Keratinocyte (primary cell): ENCODE data around the gene PCK1. TPM values are rescaled to one million over a fixed set of nuclear protein-coding genes. Genes with fewer than 3 reads are reported as not detected.

ENCODE experiments used
- DNase-seq: peaks from one replicate; pipeline ENCODE4 v3.0.0-alpha.2; 2011; ENCODE audit warnings: low read depth, missing footprints, low spot score
- FAIRE-seq: peaks from 2 replicates; lab custom pipeline; 2011; peaks lifted over from hg19 to GRCh38; lab: Jason Lieb, UNC
- H2AFZ ChIP-seq: 2 replicates; pipeline ENCODE4 v1.6.0; 2012; ENCODE audit warnings: low read length, control low read depth, inconsistent platforms; ENCODE audit not compliant: control insufficient read depth
- H3K27ac ChIP-seq: 2 replicates; pipeline ENCODE4 v1.5.1; 2011; ENCODE audit warnings: low read length; ENCODE audit not compliant: control insufficient read depth, insufficient read depth
- H3K27me3 ChIP-seq: 3 replicates; pipeline ENCODE4 v1.6.0; 2011; ENCODE audit warnings: low read length; ENCODE audit not compliant: control insufficient read depth, insufficient read depth; ENCODE audit errors: extremely low read depth
- H3K36me3 ChIP-seq, 2 experiments: 2 replicates in 1 of 2; 3 replicates in 1 of 2; pipeline ENCODE4 v1.5.1; 2011; ENCODE audit warnings: low read length in 2 of 2, mild to moderate bottlenecking in 1 of 2; ENCODE audit not compliant: control insufficient read depth in 2 of 2, insufficient read depth in 2 of 2; ENCODE audit errors: extremely low read depth in 1 of 2
- H3K4me1 ChIP-seq: 3 replicates; pipeline ENCODE4 v1.5.1; 2011; ENCODE audit warnings: low read length; ENCODE audit not compliant: control insufficient read depth, insufficient read depth; ENCODE audit errors: extremely low read depth
- H3K4me2 ChIP-seq: 3 replicates; pipeline ENCODE4 v1.6.0; 2011; ENCODE audit warnings: low read depth, low read length; ENCODE audit not compliant: control insufficient read depth, insufficient read depth; ENCODE audit errors: extremely low read depth
- H3K4me3 ChIP-seq, 3 experiments: fragments of 200-600 bp in 1 of 3; sonication (generic) in 1 of 3; 2 replicates in 2 of 3; 3 replicates in 1 of 3; pipeline ENCODE4 v1.5.1; 2011 to 2016; ENCODE audit warnings: low read length in 3 of 3, mild to moderate bottlenecking in 3 of 3, control low read depth in 2 of 3, inconsistent platforms in 1 of 3, low read depth in 1 of 3, mixed read lengths in 1 of 3, mixed run types in 1 of 3, moderate library complexity in 1 of 3; ENCODE audit not compliant: control insufficient read depth in 2 of 3, insufficient read depth in 2 of 3; ENCODE audit errors: extremely low read depth in 1 of 3
- H3K79me2 ChIP-seq: 2 replicates; pipeline ENCODE4 v1.6.0; 2012; ENCODE audit warnings: low read length; ENCODE audit not compliant: control insufficient read depth, insufficient read depth
- H3K9ac ChIP-seq: 3 replicates; pipeline ENCODE4 v1.6.0; 2011; ENCODE audit warnings: low read length; ENCODE audit not compliant: control insufficient read depth, insufficient read depth; ENCODE audit errors: extremely low read depth
- H3K9me1 ChIP-seq: 3 replicates; pipeline ENCODE4 v1.6.0; 2011; ENCODE audit warnings: low read length; ENCODE audit not compliant: control insufficient read depth, insufficient read depth; ENCODE audit errors: extremely low read depth
- H3K9me3 ChIP-seq: 2 replicates; pipeline ENCODE4 v1.5.1; 2012; ENCODE audit warnings: low read depth, low read length; ENCODE audit not compliant: control insufficient read depth
- H4K20me1 ChIP-seq: 3 replicates; pipeline ENCODE4 v1.6.0; 2011; ENCODE audit warnings: low read length; ENCODE audit not compliant: control insufficient read depth, insufficient read depth; ENCODE audit errors: extremely low read depth
- CTCF ChIP-seq, 3 experiments: IDR thresholded peaks in 1 of 3; conservative IDR thresholded peaks in 1 of 3; optimal IDR thresholded peaks in 1 of 3; 2 replicates in 2 of 3; 3 replicates in 1 of 3; pipeline versions ENCODE3 to v1.5.1; 2011; ENCODE audit warnings: low read length in 3 of 3, mild to moderate bottlenecking in 3 of 3, moderate library complexity in 2 of 3, control low read depth in 1 of 3, inconsistent platforms in 1 of 3; ENCODE audit not compliant: insufficient read depth in 2 of 3; ENCODE audit errors: extremely low read depth in 1 of 3
- EZH2 ChIP-seq: IDR thresholded peaks from one replicate; pipeline ENCODE4 v1.6.1; 2012; ENCODE audit warnings: inconsistent platforms, mild to moderate bottlenecking, low read length, moderate library complexity
- dilution Hi-C: fragments of 300-500 bp; cut with MboI; formaldehyde crosslinking; loops from one replicate; pipeline ENCODE4 v1.7.0; 2020; ENCODE audit warnings: low sequenced_read_pairs; ENCODE audit not compliant: extremely low pct_ligation_motif_present
- polyA plus RNA-seq, 5 experiments: library from polyadenylated mRNA; depleted of rRNA in 3 of 5; stranded (reverse) in 3 of 5; stranded (forward) in 1 of 5; unstranded in 1 of 5; fragments of >200 nt; gene quantifications; 1 replicate in 1 of 5; 2 replicates in 3 of 5; 3 replicates in 1 of 5; pipeline versions ENCODE4 v1.2.1 to v1.2.3, GENCODE V29; 2011 to 2012; ENCODE audit warnings: missing spikeins in 2 of 5, low read depth in 1 of 5, low replicate concordance in 1 of 5

The PCK1 gene
- polyA plus RNA-seq, 1 donor (not counting 4 experiments of a cell fraction or from before 2014, with no cell fraction given): not detected

- dilution Hi-C loops: no loop called here
- Histone ChIP-seq H3K9me1 (no peaks in the 10 kb centered on the region), H3K27me3 (peaks cover 86% of the 10 kb centered on the region), H3K27ac (no peak overlapping the region), H3K4me2 (no peak overlapping the region), H3K36me3 (no peaks in the 10 kb centered on the region), H4K20me1 (peaks cover 5% of the 10 kb centered on the region), H3K79me2 (no peaks in the 10 kb centered on the region), H3K9ac (no peak overlapping the region), H2AFZ (no peak overlapping the region), H3K4me1 (no peaks in the 10 kb centered on the region), H3K4me3 (no peak overlapping the region), H3K9me3 (peaks cover 3% of the 10 kb centered on the region)
- TF ChIP-seq EZH2: no peak
- TF ChIP-seq CTCF (optimal IDR thresholded peaks at IDR 0.05 in 1 of 3, IDR thresholded peaks at IDR 0.05 in 1 of 3, conservative IDR thresholded peaks at IDR 0.05 in 1 of 3; ENCODE audit: extremely low read depth in 1 of 3, insufficient read depth in 2 of 3, low read length in 3 of 3): no peak
- FAIRE-seq: no peak
- no peak for DNase-seq
These were observed 20.5 kb downstream of the PCK1 start for GRCh38 chr20:57581202-57582028.

GRCh38 chr20:57582029-57582378 is 21.1 kb downstream of the PCK1 start:
- FAIRE-seq: no peak
- Histone ChIP-seq H3K9me3 (peaks cover 3% of the 10 kb centered on the region), H2AFZ (no peak overlapping the region), H3K36me3 (no peaks in the 10 kb centered on the region), H3K4me1 (no peaks in the 10 kb centered on the region), H3K79me2 (no peaks in the 10 kb centered on the region), H3K9me1 (no peaks in the 10 kb centered on the region), H4K20me1 (peaks cover 5% of the 10 kb centered on the region), H3K9ac (no peak overlapping the region), H3K4me3 (no peak overlapping the region), H3K4me2 (no peak overlapping the region), H3K27ac (no peak overlapping the region), H3K27me3 (peaks cover 90% of the 10 kb centered on the region)
- DNase-seq: no peak
- dilution Hi-C loops: no loop called here
- TF ChIP-seq EZH2 (no peak), CTCF (optimal IDR thresholded peaks at IDR 0.05 in 1 of 3, IDR thresholded peaks at IDR 0.05 in 1 of 3, conservative IDR thresholded peaks at IDR 0.05 in 1 of 3; ENCODE audit: extremely low read depth in 1 of 3, insufficient read depth in 2 of 3, low read length in 3 of 3) (no peak)
